HG03095 (cell line): ENCODE measurements around the gene NPLOC4.
"Not testable (repeated sequence)": the region's sequence is repeated elsewhere in the genome, so short reads cannot be mapped to it uniquely, and the experiment has no call there.

ENCODE experiments used
- ATAC-seq: cut with Tn5 transposase; IDR thresholded peaks from one replicate; pipeline ENCODE4 v1.9.1; 2021; ENCODE audit warnings: moderate library complexity; ENCODE audit not compliant: unreplicated experiment

NPLOC4 gene

DNA sequence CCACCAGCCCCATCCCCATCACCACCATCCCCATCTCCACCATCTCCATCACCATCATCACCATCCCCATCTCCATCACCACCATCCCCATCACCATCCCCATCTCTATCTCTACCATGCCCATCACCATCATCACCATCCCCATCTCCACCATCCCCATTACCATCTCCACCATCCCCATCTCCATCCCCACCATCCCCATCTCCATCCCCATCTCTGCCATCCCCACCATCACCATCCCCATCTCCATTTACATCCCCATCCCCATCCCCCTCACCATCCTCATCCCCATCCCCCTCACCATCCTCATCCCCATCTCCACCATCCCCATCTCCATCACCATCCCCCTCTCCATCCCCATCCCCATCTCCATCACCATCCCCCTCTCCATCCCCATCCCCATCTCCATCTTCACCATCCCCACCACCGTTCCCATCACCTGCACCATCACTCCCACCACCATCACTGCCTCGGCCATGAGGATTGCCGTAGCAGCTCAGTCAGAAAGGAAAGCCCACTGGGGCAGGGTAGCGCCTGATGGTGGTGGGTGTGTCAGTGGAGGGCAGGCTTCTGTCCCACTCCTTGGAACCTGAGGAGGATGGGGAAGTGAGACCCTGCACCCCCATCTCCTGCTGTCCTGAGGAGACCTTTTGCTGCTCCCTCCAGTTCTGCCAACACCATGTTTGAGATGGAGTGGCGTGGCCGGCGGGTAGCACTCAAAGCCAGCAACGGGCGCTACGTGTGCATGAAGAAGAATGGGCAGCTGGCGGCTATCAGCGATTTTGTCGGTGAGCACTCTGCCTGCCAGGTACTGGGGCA, 101.2 kb downstream of the NPLOC4 start:
- no peak for ATAC-seq

DNA sequence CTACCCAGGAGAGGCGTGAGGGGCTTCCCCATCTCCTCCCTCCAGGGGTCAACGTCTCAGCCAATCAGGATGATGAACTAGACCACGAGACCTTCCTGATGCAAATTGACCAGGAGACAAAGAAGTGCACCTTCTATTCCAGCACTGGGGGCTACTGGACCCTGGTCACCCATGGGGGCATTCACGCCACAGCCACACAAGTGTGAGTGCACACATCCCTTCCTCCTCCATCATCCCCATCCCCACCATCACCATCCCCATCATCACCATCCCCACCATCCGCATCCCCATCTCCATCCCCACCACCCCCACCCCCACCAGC, 101.9 kb downstream of the NPLOC4 start:
- no peak for ATAC-seq

DNA sequence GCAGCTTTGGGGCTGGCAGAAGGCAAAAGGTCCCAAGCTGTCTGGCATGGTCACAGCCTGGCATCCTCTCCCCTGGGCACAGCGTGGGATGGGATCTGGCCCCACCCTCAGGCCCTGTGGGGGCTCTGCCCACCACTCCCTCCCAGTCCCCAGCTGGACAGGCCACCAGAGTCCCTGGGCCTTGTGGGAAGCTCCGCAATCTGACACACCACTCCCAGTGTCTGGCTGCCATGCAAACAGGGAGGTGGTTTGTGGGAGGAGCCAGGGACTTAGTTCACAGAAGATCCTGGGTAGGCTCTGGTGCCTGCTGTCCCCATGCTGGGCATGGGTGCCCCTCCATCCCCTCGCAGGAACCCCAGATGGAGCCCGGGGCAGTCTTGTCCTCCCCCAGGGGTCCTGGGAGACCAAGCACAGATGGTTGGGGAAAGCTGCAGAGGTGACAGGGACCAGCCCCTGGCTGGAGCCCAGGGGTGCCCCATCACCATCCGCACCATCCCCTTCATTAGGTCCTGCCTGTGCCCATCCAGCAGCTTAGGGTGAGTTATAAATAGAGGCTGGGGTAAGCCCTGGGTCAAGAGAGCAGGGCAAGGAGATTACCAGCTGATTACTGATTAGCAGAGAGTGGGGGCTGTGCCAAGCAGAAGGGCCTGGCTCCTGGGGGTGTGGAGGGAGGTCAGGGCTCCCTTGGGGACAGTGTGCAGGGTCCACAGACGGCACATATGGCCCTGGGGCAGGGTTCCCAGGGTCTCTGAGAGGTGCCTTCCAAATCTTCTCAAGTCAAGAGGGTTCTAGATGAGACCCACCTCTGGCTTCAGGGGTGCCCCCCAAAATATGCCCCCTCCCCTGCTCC, 102.5 kb downstream of the NPLOC4 start:
- no peak for ATAC-seq

DNA sequence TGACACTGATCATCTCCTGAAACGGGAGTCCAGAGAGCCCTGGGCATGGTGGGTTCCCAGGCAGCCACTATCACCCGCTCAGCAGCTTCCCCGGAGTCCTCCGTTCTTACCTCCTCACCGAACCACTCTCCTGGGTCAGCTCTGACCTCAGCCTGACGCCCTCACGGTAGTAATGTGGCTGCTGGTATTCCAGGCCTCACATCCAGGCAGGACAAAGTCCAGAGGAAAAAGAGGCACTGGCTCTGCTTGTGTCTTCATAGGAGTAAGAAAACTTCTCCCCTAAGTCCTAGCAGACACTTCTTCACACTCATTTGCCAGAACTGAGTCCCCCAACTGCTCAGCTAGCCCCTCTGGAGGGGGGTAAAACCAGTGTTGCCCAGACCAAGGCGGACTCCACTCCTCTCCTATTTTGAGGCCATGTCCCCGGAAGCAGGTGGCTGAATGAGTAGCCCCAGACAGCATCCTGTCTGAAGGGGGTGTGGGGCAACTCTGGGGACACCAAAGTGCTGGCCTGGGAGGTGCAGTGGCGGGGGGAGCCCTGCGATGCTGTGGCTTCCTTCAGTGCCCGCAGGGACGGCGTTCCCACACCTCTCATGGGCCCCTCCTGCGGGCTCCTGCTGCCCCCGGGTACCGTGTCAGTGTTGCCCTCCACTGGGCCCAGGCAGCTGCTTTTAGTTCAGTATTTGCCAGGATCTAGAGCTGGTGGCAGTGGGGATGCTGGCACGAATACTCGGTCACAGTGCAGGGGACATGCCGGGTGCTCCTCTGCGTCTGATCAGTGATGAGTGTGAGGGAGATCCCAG, 103.4 kb downstream of the NPLOC4 start:
- ATAC-seq: no peak

DNA sequence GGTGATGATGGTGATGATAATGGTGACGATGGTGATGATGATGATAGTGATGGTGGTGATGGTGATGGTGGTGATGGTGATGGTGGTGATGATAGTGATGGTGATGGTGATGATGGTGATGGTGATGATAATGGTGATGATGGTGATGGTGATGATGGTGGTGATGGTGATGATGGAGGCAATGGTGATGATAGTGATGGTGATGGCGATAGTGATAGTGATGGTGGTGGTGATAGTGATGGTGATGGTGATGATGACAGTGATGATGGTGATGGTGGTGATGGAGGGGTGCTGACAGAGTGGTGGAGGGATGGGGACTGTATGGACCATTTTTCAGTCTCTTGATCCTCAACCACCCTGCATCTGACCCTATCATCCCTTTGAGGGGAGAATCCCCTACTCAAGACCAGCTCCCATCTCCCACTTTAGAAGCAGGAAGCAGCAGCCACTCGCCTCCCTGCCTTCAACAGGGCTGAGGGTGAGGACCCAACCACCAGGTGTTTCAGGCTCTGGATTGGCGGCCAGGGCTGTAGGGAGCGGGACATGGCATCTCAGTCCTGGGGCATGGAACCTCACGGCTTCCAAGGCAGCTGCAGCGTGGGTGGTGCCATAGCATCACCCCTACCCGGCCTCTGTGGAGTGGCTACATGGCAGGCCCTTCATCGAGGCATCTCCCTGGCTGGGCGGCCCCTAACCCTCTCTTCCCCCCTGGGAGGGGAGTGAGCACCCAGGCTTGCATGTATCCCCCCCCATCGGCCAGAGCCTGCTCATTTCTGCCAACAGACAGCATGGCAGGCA, 104.2 kb downstream of the NPLOC4 start:
- ATAC-seq: no peak

DNA sequence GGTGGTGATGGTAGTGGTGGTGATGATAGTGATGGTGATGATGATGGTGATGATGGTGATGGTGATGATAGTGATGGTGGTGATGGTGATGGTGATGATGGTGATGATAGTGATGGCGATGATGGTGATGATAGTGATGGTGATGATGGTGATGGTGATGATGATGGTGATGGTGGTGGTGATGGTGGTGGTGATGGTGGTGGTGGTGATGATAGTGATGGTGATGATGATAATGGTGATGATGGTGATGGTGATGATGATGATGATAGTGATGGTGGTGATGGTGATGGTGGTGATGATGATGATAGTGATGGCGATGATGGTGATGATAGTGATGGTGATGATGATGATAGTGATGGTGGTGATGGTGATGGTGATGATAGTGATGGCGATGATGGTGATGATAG, 104.9 kb downstream of the NPLOC4 start:
- not testable (repeated sequence) for ATAC-seq

DNA sequence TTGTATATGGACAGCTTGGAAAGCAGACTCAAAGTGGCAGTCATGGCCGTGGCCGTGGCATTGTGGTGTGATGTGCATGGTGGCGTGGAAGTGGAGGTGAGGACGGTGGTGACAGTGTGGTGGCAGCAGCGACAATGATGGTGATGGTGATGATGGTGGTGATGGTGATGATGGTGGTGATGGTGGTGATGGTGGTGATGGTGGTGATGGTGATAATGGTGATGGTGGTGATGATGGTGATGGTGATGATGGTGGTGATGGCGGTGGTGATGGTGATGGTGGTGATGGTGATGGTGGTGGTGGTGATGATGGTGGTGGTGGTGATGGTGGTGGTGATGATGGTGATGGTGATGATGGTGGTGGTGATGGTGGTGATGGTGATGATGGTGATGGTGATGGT, 105.9 kb downstream of the NPLOC4 start:
- not testable (repeated sequence) for ATAC-seq

DNA sequence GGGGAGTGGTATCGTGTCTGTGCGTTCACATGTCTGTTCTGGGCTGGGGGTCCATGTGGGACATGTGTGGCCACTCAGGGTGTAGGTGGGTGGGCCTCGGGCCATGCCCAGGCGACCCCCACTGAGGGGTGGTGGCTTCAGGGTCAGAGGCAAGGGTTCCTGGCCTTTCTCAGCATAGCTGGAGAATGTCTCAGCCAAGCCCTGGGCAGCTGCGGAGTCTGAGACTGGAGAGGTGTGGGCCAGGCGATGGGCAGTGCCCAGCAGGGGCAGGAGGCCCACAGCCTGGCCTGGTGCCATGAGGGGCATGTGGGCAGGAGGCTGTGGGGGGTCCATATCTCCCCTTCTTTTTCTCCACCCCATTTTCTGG, 107.5 kb downstream of the NPLOC4 start:
- ATAC-seq: no peak

DNA sequence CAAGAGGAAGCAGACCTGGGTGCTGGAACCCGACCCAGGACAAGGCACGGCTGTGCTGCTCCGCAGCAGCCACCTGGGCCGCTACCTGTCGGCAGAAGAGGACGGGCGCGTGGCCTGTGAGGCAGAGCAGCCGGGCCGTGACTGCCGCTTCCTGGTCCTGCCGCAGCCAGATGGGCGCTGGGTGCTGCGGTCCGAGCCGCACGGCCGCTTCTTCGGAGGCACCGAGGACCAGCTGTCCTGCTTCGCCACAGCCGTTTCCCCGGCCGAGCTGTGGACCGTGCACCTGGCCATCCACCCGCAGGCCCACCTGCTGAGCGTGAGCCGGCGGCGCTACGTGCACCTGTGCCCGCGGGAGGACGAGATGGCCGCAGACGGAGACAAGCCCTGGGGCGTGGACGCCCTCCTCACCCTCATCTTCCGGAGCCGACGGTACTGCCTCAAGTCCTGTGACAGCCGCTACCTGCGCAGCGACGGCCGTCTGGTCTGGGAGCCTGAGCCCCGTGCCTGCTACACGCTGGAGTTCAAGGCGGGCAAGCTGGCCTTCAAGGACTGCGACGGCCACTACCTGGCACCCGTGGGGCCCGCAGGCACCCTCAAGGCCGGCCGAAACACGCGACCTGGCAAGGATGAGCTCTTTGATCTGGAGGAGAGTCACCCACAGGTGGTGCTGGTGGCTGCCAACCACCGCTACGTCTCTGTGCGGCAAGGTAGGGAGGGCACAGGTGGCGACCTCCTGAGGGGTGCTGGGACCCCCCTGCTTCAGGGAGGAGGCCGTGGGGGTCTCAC, 108.1 kb downstream of the NPLOC4 start:
- no peak for ATAC-seq

DNA sequence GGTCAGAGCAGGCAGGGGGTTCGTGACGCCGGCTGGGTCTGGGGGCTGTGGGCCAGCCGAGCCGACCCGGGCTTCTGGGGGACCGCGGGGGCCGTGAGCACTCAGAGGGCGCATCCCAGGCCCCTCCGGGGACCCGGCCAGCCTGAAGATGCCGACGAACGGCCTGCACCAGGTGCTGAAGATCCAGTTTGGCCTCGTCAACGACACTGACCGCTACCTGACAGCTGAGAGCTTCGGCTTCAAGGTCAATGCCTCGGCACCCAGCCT, 108.6 kb downstream of the NPLOC4 start:
- no peak for ATAC-seq

DNA sequence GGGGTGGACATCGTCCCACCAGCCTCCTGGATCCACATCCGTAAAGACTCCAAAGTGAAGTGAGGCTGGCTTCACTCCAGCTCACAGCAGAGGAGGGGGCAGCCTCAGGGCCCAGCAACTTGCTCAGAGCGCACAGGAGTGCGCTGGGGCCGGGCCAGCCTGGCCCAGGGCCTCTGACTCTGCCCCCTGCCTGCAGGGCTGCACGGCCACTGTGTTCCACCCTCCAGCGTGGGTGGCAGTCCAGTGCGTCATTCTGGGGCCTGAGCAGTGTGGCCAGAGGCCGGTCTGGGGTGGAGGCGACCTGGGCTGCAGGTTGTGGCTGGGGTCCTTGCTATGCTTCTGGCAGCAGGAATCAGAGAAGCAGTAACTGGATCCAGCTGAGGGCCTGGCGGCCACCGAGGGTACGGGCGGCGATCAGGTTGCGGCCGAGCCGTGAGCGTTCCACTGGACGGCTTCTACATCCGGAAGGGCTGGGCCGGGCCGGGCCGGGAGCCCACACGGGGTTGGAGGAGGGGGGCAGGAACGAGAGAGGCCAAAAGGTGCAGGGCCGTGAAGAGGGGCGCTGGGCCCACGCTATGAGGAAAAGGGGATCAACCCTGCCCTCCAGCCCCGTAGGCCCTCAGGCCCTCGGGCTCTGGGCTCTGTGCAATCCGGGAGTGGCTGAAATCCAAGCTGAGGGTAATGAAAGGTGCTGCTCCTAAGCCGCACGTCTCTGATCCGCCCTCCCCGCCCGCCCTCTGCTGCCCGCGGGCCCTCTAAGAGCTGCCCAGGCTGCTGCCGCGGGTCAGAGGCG, 109.1 kb downstream of the NPLOC4 start, which contains the start of gene FSCN2:
FSCN2 (plus strand) TSS at position 787 of the 793 bp plus-strand sequence. CDS start 155 bp downstream, outside the sequence.
- no peak for ATAC-seq

DNA sequence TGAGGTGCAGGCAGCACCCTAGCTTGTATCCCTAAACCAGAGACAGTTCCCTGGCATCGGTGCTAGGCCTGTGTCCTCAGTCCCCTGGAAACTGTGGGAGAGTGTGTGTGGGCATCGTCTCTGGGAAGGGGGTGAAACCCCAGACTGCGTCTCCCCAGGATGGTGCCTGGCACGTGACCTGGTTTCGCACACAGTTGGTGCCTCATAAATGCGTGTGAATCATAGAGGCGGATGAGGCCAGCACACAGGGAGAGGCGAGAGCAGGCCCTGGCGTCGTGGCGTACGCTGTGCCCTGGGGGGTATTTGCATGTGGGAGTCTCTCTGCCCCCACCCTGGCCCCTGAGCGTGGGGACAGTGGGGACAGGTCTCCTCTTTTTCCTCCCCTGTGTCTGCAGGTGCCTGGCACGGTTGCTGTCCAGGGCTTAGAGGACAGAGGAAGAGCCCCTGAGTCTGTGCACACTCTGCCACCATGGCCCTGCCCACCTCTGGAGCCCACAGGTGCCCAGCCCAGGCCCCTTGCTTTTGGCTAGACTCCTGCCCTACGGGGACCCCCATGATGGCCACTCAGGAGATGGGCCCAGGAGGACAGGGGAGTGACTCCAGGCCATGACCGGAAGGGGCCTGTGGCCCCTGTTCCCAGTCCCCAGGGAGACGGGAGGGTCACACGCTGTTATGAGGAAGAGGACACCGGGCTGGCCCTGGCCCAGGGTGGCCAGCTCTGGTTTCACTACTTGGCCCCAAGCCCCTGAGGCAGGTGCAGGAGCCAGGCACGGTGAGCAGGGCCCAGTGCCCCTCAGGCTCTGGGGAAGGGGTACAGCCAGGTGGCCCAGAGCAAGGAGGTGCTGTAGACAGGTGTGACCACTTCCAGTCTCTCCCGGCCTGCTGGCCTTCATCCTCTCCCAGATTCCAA, 110.0 kb downstream of the NPLOC4 start:
- ATAC-seq: no peak

DNA sequence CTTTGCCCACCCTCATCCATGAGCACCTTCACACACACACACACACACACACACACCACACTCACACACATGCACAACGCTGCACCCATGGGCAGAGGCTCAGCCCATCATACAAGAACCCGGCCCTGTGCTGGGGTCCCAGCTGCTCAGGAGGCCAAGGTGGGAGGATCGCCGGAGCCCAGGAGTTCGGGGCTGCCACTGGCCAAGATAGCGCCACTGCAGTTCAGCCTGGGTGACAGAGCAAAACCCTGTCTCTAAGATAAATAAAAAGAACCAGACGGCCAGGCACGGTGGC, 112.1 kb downstream of the NPLOC4 start:
- ATAC-seq: no peak

DNA sequence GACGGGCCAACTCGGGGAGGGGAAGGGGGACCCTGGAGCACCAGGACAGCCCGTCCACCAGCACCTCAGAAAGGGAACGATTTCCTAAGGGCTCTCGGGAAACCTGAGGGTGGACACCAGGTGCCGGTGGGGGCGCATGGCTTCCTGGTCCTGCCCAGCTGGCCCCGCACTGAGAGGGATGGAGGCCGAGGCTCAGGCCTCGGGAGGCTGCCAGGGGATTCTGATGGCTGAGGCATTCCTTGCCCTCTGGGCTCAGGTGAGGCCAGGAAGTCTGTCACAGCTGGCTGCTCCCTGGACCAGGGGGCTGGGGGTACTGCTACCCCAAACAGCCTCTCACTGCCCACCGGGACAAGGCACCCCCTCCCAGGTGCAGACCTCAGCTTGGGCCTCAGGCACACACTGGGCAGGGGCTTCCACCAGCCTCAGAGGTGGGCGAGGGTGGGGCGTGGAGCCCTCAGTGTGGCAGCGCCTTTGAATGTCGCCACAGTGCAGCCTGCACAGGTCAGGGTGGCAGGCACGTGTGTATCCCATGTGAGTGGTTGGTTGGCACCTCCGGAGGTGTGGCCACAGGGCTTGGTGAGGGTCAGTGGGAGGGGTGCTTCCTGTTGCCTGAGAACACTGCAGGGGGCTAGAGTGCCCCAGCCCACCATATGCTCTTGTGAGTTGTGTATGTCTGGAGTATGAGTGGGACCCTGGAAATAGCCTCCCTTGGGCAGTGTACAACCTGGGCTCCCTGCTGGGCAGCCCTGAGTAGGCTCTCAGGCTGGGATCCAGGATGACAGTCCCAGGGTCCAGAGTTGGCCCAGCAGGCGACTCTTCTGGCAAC, 112.7 kb downstream of the NPLOC4 start:
- ATAC-seq: no peak

DNA sequence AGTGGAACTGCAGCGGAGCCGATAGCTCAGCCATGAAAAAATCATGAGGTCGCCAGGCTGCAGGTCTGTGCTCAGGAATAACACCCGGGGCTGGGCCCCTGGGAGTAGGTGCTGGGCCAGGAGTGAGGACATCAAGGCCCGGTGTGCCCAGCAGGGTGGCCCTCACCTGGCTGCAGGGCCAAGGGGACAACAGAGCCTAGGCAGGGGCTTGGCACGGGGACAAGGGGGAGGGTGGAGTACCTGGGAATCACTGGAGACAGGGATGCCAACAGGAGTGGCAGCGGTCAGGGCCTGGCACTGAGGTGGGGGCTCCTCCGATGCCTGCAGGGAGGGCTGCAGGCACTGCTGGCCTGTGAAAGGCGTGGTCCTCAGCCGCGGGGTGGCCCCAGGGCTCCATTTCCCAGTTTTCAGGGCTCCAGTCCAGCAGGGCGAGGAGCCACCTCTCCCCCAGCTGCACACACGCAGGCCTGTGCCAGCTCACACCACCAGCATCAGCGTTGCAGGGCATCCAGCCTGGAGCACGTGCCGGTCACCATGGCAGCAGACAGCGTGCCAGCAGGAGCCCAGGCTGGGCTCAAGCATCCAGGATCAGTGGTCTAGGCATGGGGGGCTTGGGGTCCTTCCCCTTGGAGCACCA, 113.4 kb downstream of the NPLOC4 start:
- ATAC-seq: no peak

DNA sequence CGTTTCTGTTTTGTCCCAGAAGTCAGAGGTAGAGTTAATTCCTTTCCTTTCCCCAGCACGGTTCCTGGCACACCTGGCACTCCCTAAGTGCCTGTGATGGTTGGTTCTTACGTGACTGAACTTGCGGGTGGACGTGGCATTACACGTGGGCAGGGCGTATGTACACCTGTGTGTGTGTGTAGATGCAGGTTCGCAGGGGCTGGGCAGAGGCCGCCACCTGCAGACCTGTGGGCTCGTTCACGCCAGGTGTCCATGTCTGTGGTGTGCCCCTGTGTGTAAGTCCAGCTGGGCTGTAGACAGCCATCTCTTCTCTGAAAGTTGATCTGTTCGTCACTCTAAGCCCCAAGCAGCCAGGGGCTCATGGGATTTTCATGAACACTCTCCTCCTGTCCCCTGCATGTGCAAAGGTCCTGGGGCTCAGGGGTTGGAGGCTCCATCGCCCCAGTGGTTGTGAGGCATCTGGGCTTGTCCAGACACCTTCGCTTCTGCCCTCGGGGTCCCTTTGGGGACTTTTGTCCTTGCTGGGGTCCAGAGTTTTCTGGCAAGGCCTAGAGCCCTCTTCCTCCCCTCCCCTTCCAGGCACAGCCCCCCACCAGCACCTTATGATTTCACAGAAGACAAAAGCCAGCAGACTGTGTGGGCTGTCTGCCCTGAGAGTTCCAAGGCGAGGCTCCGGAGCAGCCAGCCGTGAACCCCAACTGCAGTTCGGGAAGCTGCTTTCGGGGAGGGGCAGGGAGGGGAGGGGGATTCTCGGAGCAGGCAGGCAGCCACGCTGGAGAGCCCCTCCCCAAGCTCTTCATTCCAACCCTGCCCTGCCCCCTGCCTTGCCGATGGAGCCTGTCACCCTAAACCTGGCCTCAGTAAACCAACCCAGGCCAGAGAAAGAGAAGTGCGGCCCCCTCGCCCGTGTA, 114.2 kb downstream of the NPLOC4 start:
- ATAC-seq: no peak
